Sigmoid colon (tissue), 4 donors: ENCODE results near the gene WDFY4.

Experiments used
- EP300 ChIP-seq, 4 donors: sonication (generic); formaldehyde crosslinking; IDR thresholded peaks; one replicate each; pipeline ENCODE4 v1.6.1; 2017; ENCODE audit warnings: antibody characterized with exemption in 4 of 4
- POLR2A ChIP-seq, 2 donors: fragments of 450-650 bp; IDR thresholded peaks; one replicate each; pipeline ENCODE4 v1.6.1; 2016; ENCODE audit warnings: antibody characterized with exemption in 2 of 2, mild to moderate bottlenecking in 2 of 2, moderate library complexity in 2 of 2
- POLR2AphosphoS5 ChIP-seq, 4 donors: sonication (generic); formaldehyde crosslinking; IDR thresholded peaks; one replicate each; pipeline ENCODE4 v1.6.1; 2017; ENCODE audit warnings: antibody characterized with exemption in 4 of 4
- TF ChIP-seq, protein P1 (sequence below), 4 experiments: fragments of 450-650 bp in 3 of 4; fragments of 200-600 bp in 1 of 4; IDR thresholded peaks; one replicate each; pipeline ENCODE4 v1.5.1; 2016 to 2019; ENCODE audit warnings: antibody characterized with exemption in 4 of 4, mild to moderate bottlenecking in 3 of 4, moderate library complexity in 2 of 4

DNA sequence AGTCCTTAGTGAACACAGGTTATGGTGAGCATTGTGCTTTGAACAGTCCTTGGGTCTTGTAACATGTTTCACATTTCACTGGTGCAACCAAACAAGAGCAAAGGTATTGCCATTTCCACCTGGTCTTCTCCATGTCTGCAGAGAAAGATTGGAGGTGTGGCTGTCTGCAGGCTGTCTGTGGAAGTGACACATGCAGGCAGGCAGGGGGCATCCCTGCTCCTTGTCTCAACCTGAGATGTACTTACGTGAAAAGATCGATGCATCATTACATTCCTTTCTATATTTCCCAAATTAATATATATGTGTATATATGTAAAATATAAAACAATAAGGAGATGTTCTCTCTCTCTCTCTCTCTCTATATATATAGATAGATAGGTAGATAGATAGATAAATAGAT, 200.7 kb downstream of the WDFY4 start:
- TF ChIP-seq, protein P1, sequence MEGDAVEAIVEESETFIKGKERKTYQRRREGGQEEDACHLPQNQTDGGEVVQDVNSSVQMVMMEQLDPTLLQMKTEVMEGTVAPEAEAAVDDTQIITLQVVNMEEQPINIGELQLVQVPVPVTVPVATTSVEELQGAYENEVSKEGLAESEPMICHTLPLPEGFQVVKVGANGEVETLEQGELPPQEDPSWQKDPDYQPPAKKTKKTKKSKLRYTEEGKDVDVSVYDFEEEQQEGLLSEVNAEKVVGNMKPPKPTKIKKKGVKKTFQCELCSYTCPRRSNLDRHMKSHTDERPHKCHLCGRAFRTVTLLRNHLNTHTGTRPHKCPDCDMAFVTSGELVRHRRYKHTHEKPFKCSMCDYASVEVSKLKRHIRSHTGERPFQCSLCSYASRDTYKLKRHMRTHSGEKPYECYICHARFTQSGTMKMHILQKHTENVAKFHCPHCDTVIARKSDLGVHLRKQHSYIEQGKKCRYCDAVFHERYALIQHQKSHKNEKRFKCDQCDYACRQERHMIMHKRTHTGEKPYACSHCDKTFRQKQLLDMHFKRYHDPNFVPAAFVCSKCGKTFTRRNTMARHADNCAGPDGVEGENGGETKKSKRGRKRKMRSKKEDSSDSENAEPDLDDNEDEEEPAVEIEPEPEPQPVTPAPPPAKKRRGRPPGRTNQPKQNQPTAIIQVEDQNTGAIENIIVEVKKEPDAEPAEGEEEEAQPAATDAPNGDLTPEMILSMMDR (IDR thresholded peaks at IDR 0.05), result no peak
- TF ChIP-seq POLR2A (IDR thresholded peaks at IDR 0.05) (no peak), POLR2AphosphoS5 (IDR thresholded peaks at IDR 0.05) (no peak), EP300 (IDR thresholded peaks at IDR 0.05) (no peak)
